Stimulated activated naive CD8-positive, alpha-beta T cell treated with anti-CD3 and anti-CD28 coated beads, Interleukin-15, amount 100 ng/mL, for 72 hours (primary cell): ENCODE data around the gene TBC1D16.

ENCODE experiments used
- ATAC-seq: fragments of 150-1000 bp; cut with Tn5 transposase; 2 replicates; pipeline ENCODE4 v1.10.0; 2021; ENCODE audit warnings: mild to moderate bottlenecking, moderate library complexity
- DNase-seq, 2 donors: peaks; one replicate each; pipeline ENCODE4 v3.0.0; 2021 to 2022
- H3K27ac Mint-ChIP-seq, 2 donors: one replicate each; pipeline ENCODE4 v1.8.0; 2022; ENCODE audit warnings: mild to moderate bottlenecking in 2 of 2, mixed read lengths in 2 of 2, moderate library complexity in 2 of 2
- H3K27me3 Mint-ChIP-seq: one replicate; pipeline ENCODE4 v1.8.0; 2022; ENCODE audit warnings: mixed read lengths
- H3K4me1 Mint-ChIP-seq: one replicate; pipeline ENCODE4 v1.8.0; 2022; ENCODE audit warnings: mild to moderate bottlenecking, mixed read lengths
- H3K4me3 Mint-ChIP-seq, 2 donors: one replicate each; pipeline ENCODE4 v1.8.0; 2022; ENCODE audit warnings: mild to moderate bottlenecking in 2 of 2, mixed read lengths in 2 of 2, moderate library complexity in 1 of 2
- H3K9me3 Mint-ChIP-seq, 2 donors: one replicate each; pipeline ENCODE4 v1.8.0; 2022; ENCODE audit warnings: mixed read lengths in 2 of 2

Gene TBC1D16

DNA sequence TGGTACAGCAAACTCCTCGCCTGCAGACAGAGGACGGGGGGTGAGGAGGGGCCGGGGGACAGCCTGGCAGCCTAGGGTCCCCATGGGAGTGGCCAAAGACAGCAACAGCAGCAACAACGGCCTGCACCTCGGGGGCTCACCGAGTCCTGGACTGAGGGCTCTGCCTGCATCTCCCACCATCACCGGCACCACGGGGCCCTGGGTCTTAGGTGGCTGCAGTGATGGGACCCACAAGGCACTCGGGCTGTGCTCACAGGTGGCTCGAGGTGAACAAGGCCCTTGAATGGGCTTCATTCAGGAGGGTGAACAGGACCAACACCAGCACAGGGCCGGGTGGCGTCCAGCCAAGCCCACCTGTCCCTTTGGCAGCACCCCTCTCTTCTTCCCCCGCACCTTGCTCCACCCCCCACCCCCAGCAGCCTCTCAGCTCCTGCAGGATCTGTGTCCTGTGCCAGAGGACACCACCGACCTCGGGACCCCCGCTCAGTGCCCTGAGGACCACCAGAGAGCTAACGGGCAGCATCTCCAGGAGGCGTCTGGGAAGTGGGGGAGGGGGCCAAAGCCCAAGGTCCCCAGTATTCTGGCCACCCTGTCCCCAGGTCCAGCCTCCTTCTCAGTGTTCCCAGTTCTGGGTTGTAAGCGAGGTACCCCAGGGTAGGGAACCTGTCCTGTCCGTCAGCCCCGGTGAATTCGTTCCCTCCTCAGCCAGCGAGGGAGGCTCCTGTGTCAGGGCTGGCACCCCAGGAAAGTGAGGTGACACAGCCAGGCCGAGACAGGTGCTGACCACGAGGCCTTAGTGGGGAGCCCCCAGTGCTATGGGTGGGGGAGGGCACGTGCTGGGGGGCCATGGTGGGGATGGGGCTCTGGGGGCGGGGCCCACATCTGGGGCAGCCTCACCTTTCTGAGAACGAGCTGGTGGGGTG lies 94.3 kb downstream of the TBC1D16 start:
- Mint-ChIP-seq H3K9me3 (no peaks in the 10 kb centered on the region), H3K4me1 (peaks cover 29% of the 10 kb centered on the region), H3K27me3 (no peaks in the 10 kb centered on the region), H3K27ac (peak overlapping the region in 1 of 2 donors; percentile 63), H3K4me3 (no peak overlapping the region)
- DNase-seq (no peak), ATAC-seq (no peak)

DNA sequence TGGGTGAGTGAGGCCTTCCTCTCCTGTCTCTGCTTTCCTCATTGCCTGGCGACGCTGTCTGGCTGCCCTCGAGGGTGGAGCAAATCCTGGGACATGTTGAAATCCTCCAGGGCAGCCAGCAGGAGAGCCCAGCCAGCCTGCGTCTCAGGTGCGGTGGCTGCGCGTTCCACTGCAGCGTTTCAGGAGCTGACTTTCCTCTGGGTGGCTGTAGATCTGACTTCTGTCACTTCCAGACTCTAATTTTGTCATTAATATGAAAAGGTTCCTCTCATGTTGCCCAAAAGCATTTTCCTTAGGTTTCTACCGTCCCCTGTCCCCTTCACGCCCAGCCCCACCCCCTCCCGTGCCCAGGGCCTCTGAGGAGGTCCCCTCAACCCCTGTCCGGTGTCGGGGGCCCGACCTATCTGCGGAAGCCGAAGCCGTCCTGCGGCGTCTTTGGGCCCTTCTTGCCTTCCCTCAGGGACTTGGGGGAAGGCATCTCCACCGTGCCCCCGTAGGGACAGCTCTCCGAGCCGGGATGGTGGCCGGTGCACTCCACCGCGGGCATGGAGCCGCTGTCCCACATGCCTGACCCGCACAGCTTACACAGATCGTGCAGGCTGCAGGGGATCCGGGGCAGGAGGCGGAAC lies 95.1 kb downstream of the TBC1D16 start:
- H3K9me3 Mint-ChIP-seq: no peaks in the 10 kb centered on the region
- no peaks in the 10 kb centered on the region for H3K27me3 Mint-ChIP-seq
- DNase-seq (no peak), ATAC-seq (no peak)
- peak overlapping the region in 1 of 2 donors; percentile 85 for H3K27ac Mint-ChIP-seq
- H3K4me1 Mint-ChIP-seq: peaks cover 37% of the 10 kb centered on the region
- H3K4me3 Mint-ChIP-seq: no peak overlapping the region

- ATAC-seq: no peak
- Mint-ChIP-seq H3K27me3 (no peaks in the 10 kb centered on the region), H3K4me3 (no peak overlapping the region), H3K9me3 (no peaks in the 10 kb centered on the region), H3K4me1 (peaks cover 42% of the 10 kb centered on the region), H3K27ac (no peak overlapping the region)
- DNase-seq: no peak
Measured at GRCh38 chr17:79939755-79940458, 95.8 kb downstream of the TBC1D16 start.

- Mint-ChIP-seq H3K4me1 (peaks cover 49% of the 10 kb centered on the region), H3K4me3 (no peak overlapping the region), H3K27ac (no peak overlapping the region)
Measured at GRCh38 chr17:79939094-79939435, 96.6 kb downstream of the TBC1D16 start.

DNA sequence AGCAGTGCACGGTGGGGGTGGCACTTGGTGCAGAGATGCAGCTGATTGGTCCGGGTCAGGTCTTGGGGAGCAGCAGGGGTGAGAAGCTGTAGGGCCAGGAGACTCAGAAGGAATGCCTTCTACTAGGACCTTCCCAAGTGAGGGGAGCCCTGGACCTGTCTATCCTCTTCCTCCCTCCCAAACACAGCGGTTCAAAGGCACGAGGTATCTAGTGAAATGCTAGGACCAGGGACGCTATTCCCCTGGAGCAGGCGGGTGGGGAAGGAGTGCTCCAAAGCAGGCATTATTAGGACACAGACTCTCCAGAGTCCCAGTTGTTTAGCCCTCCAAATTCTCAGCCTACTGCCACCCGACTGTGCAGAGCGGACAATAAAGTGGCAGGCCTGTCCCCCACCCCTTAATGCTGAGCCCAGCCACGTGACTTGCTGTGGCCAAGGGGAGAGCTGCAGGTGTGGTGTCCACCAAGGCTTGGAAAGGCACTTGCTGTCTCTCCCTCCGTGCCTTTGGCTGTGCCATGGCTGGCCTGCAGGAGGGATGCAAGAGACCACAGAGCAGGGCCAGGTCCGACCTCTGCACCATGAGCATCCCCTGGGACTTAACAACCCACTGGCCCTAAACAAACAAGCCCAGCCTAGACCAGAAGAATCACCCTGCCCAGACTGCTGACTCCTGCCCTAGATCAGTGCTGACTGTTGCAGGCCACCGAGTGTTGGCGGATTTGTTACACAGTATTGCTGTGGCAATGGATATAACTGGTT lies 97.2 kb downstream of the TBC1D16 start:
- H3K27ac Mint-ChIP-seq: peak overlapping the region in 1 of 2 donors; percentile 6
- H3K4me1 Mint-ChIP-seq: peaks cover 55% of the 10 kb centered on the region
- H3K27me3 Mint-ChIP-seq: peaks cover 11% of the 10 kb centered on the region
- DNase-seq (no peak), ATAC-seq (no peak)
- no peaks in the 10 kb centered on the region for H3K9me3 Mint-ChIP-seq
- no peak overlapping the region for H3K4me3 Mint-ChIP-seq

More at GRCh38 chr17:79939094-79939435, 96.6 kb downstream of the TBC1D16 start:
- Mint-ChIP-seq H3K9me3 (no peaks in the 10 kb centered on the region), H3K27me3 (peaks cover 5% of the 10 kb centered on the region)
- DNase-seq (no peak), ATAC-seq (no peak)

GRCh38 chr17:79937391-79938335 lies 98.0 kb downstream of the TBC1D16 start:
- H3K4me1 Mint-ChIP-seq: peaks cover 56% of the 10 kb centered on the region
- DNase-seq: no peak
- H3K9me3 Mint-ChIP-seq: no peaks in the 10 kb centered on the region
- H3K4me3 Mint-ChIP-seq: peak overlapping the region; percentile 40
- peak; percentile 36 for ATAC-seq
- H3K27me3 Mint-ChIP-seq: peaks cover 19% of the 10 kb centered on the region
- H3K27ac Mint-ChIP-seq: peak overlapping the region; percentile 77 to 89

GRCh38 chr17:79936641-79937381 lies 98.9 kb downstream of the TBC1D16 start:
- ATAC-seq (no peak), DNase-seq (no peak)
- Mint-ChIP-seq H3K27ac (peak overlapping the region in 1 of 2 donors; percentile 89), H3K4me1 (peaks cover 62% of the 10 kb centered on the region), H3K27me3 (peaks cover 28% of the 10 kb centered on the region), H3K9me3 (no peaks in the 10 kb centered on the region), H3K4me3 (peak overlapping the region in 1 of 2 donors; percentile 40)

DNA sequence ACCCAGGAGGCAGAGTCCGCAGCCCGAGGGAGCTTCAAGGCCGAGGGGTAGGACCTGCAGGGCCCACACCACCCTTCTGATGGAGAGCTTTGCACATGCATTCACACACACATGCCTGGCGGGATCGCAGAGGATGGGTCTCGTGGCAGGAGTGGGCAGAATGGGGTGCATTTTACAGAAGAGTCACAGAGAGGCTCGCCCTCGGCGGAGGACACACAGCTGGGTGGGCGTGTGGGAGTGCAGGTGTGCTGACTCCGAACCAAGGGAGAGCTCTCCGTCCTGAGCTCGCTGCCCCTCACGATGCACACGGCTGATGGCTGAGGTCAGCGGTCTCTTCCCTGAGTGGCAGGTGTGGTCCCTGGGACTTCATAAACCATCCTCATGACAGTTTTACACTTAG lies 99.6 kb downstream of the TBC1D16 start:
- peaks cover 69% of the 10 kb centered on the region for H3K4me1 Mint-ChIP-seq
- no peak for ATAC-seq
- no peak overlapping the region for H3K27ac Mint-ChIP-seq

GRCh38 chr17:79935197-79935885 lies 100.3 kb downstream of the TBC1D16 start:
- no peaks in the 10 kb centered on the region for H3K9me3 Mint-ChIP-seq
- no peak overlapping the region for H3K27ac Mint-ChIP-seq
- peaks cover 69% of the 10 kb centered on the region for H3K4me1 Mint-ChIP-seq
- no peak for DNase-seq
- no peak for ATAC-seq
- H3K4me3 Mint-ChIP-seq: no peak overlapping the region
- H3K27me3 Mint-ChIP-seq: peaks cover 43% of the 10 kb centered on the region

More for the DNA sequence above, 99.6 kb downstream of the TBC1D16 start:
- Mint-ChIP-seq H3K9me3 (no peaks in the 10 kb centered on the region), H3K27me3 (peaks cover 36% of the 10 kb centered on the region), H3K4me3 (no peak overlapping the region)
- DNase-seq: no peak

- peaks cover 69% of the 10 kb centered on the region for H3K4me1 Mint-ChIP-seq
- no peak overlapping the region for H3K4me3 Mint-ChIP-seq
- ATAC-seq (no peak), DNase-seq (no peak)
- peaks cover 50% of the 10 kb centered on the region for H3K27me3 Mint-ChIP-seq
- no peak overlapping the region for H3K27ac Mint-ChIP-seq
- no peaks in the 10 kb centered on the region for H3K9me3 Mint-ChIP-seq
Measured at GRCh38 chr17:79934653-79934970, 101.1 kb downstream of the TBC1D16 start.

DNA sequence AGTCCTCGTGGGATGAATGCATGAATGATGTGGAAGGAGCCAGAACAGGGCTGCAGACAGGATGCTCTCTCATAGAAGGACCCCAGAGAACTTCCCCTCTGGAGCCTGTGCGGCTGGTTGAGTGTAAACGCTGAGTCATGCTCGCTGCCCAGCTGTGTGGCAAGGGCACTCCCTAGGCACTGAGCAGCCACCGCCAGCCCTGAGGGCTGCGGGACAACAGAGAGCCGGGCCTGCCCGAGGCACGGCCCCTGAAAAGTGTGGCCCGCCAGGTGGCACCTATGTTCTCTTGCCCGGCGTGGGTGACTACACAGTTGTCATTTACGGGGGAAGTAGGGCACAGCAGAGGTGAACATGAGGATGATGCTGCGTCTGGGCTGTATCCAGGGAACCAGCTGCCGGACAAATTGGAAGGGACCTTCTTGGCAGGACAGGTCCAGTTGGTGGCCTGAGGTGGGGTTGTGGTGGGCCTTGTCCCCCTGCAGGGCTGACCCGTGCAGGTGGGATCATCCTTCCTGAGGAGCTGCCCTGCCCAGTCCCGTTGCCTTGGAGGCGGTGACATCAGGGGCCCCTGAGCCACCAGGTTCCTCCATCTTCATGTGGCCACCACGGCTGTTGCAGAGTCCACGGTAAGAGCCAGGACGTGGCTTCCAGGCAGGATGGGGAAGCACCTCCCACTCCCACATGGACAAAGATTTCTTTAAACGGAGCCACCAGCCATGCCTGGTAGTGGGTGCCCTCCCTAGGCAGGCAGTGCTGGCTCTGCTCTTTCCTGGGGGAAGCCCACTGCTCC lies 101.6 kb downstream of the TBC1D16 start:
- Mint-ChIP-seq H3K9me3 (no peaks in the 10 kb centered on the region), H3K27me3 (peaks cover 56% of the 10 kb centered on the region), H3K4me3 (no peak overlapping the region), H3K4me1 (peaks cover 71% of the 10 kb centered on the region), H3K27ac (peak overlapping the region in 1 of 2 donors; percentile 91)
- ATAC-seq (peak; percentile 36), DNase-seq (no peak)

DNA sequence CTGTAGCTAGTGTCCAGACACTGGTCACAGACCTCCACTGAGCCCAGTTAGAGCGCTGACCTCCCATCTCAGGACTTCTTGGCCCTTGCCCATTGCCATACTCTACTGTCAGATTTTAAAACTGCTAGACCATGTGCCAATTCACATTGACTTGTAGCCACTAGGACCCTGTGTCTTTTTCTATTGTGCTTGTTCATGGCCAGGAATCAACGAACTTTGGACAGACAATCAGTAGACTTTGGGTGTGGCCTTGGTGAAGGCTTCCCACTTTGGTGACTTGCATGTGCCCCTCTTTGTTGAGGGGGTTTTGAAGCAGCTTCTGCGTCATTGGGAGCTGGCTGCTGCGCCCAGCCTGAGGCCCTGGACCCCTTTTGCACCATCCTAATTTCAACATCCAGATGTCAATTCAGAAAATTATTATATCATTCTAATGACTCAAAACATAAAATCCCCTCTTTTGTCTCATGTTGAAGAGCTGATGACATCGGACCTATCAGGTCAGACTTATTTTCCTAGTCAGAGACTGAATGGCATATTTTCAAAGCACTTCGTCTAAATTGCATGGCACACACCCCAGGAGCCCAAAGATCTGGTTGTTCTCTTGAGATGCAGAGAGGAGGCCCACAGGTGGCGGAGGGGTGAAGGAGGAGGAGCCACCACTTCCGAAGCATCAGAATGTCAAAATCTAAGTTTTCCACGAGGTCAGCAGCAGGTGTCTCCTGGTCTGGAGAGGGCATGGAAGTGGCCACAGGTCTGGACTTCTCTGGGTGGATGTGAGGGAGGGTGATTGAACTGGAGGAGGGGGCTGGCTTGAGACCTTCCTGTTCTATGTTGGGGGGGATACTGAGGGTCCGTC lies 103.0 kb downstream of the TBC1D16 start:
- DNase-seq: no peak
- no peak overlapping the region for H3K27ac Mint-ChIP-seq
- ATAC-seq: no peak
- peaks cover 69% of the 10 kb centered on the region for H3K27me3 Mint-ChIP-seq
- peak overlapping the region in 1 of 2 donors; percentile 2 for H3K4me3 Mint-ChIP-seq
- no peaks in the 10 kb centered on the region for H3K9me3 Mint-ChIP-seq
- peaks cover 78% of the 10 kb centered on the region for H3K4me1 Mint-ChIP-seq
